HepG2 (cell line): ENCODE measurements around the gene KIRREL2. TPM values are rescaled to one million over a fixed set of nuclear protein-coding genes. Genes with fewer than 3 reads are reported as not detected.

Experiments used
- ATF7-NPFF ChIP-seq: sonication (generic); formaldehyde crosslinking; IDR thresholded peaks from 2 replicates; pipeline ENCODE4 v1.8.1; 2023; ENCODE audit warnings: mild to moderate bottlenecking, low read depth, missing genetic modification reagents, moderate library complexity
- CBX1 ChIP-seq: IDR thresholded peaks from one replicate; pipeline ENCODE4 v1.6.1; 2016; ENCODE audit warnings: antibody characterized with exemption, low read depth
- CCAR2 ChIP-seq: fragments of 200-400 bp; formaldehyde crosslinking; optimal IDR thresholded peaks from 2 replicates; pipeline ENCODE3; 2018; ENCODE audit warnings: low read depth, mild to moderate bottlenecking, low read length, moderate library complexity
- GTF3A ChIP-seq: sonication (generic); formaldehyde crosslinking; conservative IDR thresholded peaks from 2 replicates; pipeline ENCODE4 v1.4.0; 2020; ENCODE audit warnings: mild to moderate bottlenecking, missing genetic modification reagents
- HMG20B ChIP-seq: conservative IDR thresholded peaks from 2 replicates; pipeline ENCODE4 v1.6.1; 2016; ENCODE audit warnings: missing genetic modification reagents, missing compliant biosample characterization
- HOXA9 ChIP-seq: sonication (generic); formaldehyde crosslinking; IDR thresholded peaks from 2 replicates; pipeline ENCODE4 v1.8.1; 2022; ENCODE audit warnings: missing genetic modification reagents, mild to moderate bottlenecking, moderate library complexity, borderline replicate concordance
- KDM6A ChIP-seq: IDR thresholded peaks from 2 replicates; pipeline ENCODE4 v1.6.1; 2016; ENCODE audit warnings: low read depth
- KMT2B ChIP-seq: IDR thresholded peaks from 2 replicates; pipeline ENCODE4 v1.6.1; 2016; ENCODE audit warnings: missing genetic modification reagents, missing compliant biosample characterization
- MAX ChIP-seq: IDR thresholded peaks from 2 replicates; pipeline ENCODE4 v1.6.1; 2012; ENCODE audit warnings: inconsistent platforms
- NFYB ChIP-seq: sonication (generic); formaldehyde crosslinking; IDR thresholded peaks from 2 replicates; pipeline ENCODE4 v1.4.0; 2020; ENCODE audit warnings: missing genetic modification reagents
- POGZ ChIP-seq: sonication (generic); formaldehyde crosslinking; IDR thresholded peaks from 2 replicates; pipeline ENCODE4 v1.4.0; 2020; ENCODE audit warnings: mild to moderate bottlenecking, missing genetic modification reagents
- POLR2G ChIP-seq: fragments of 200-400 bp; formaldehyde crosslinking; IDR thresholded peaks from 2 replicates; pipeline ENCODE4 v1.6.1; 2018; ENCODE audit warnings: mild to moderate bottlenecking, low read depth, low read length, moderate library complexity
- PTBP1 ChIP-seq: fragments of 200-400 bp; formaldehyde crosslinking; IDR thresholded peaks from 2 replicates; pipeline ENCODE4 v1.6.1; 2018; ENCODE audit warnings: low read length, low read depth; ENCODE audit not compliant: poor library complexity, severe bottlenecking
- RFX5 ChIP-seq: IDR thresholded peaks from 2 replicates; pipeline ENCODE4 v1.6.1; 2011; ENCODE audit warnings: low read depth, low read length, improper control_type of control experiment
- SMAD9 ChIP-seq: sonication (generic); formaldehyde crosslinking; IDR thresholded peaks from 2 replicates; pipeline ENCODE4 v1.5.1; 2020; ENCODE audit warnings: mild to moderate bottlenecking, missing genetic modification reagents
- TBL1XR1 ChIP-seq: fragments of 150-350 bp; IDR thresholded peaks from 2 replicates; pipeline ENCODE4 v1.6.1; 2014; ENCODE audit warnings: borderline replicate concordance, low read length; ENCODE audit not compliant: partially characterized antibody
- TBP ChIP-seq: sonication (generic); formaldehyde crosslinking; IDR thresholded peaks from 2 replicates; pipeline ENCODE4 v1.5.0; 2020; ENCODE audit warnings: missing genetic modification reagents
- ZBTB42 ChIP-seq: sonication (generic); formaldehyde crosslinking; IDR thresholded peaks from 2 replicates; pipeline ENCODE4 v1.5.0; 2020; ENCODE audit warnings: mild to moderate bottlenecking, missing genetic modification reagents
- ZKSCAN1 ChIP-seq: fragments of 150-350 bp; IDR thresholded peaks from 2 replicates; pipeline ENCODE4 v1.6.1; 2014; ENCODE audit warnings: low read length
- ZMYM4 ChIP-seq: sonication (generic); formaldehyde crosslinking; IDR thresholded peaks from 2 replicates; pipeline ENCODE4 v1.8.1; 2023; ENCODE audit warnings: mild to moderate bottlenecking, missing genetic modification reagents
- ZNF224 ChIP-seq: sonication (generic); formaldehyde crosslinking; IDR thresholded peaks from 2 replicates; pipeline ENCODE4 v1.5.0; 2020; ENCODE audit warnings: mild to moderate bottlenecking, missing genetic modification reagents
- ZNF263 ChIP-seq: sonication (generic); formaldehyde crosslinking; IDR thresholded peaks from 2 replicates; pipeline ENCODE4 v1.4.0; 2020; ENCODE audit warnings: missing genetic modification reagents
- ZNF44 ChIP-seq: sonication (generic); formaldehyde crosslinking; IDR thresholded peaks from 2 replicates; pipeline ENCODE4 v1.5.1; 2020; ENCODE audit warnings: mild to moderate bottlenecking, missing genetic modification reagents
- ZNF720 ChIP-seq: sonication (generic); formaldehyde crosslinking; IDR thresholded peaks from 2 replicates; pipeline ENCODE4 v1.4.0; 2020; ENCODE audit warnings: missing genetic modification reagents
- ZNF749 ChIP-seq: sonication (generic); formaldehyde crosslinking; IDR thresholded peaks from 2 replicates; pipeline ENCODE4 v1.8.0; 2022; ENCODE audit warnings: mild to moderate bottlenecking, missing genetic modification reagents, moderate library complexity, borderline replicate concordance
- ZNF878 ChIP-seq: sonication (generic); formaldehyde crosslinking; IDR thresholded peaks from 2 replicates; pipeline ENCODE4 v1.8.1; 2023; ENCODE audit warnings: mild to moderate bottlenecking, missing genetic modification reagents, moderate library complexity
- polyA plus RNA-seq, 8 experiments: library from polyadenylated mRNA; depleted of rRNA in 3 of 8; stranded (reverse) in 7 of 8; unstranded in 1 of 8; fragments of >200 nt; fragmentation: Illumina TruSeq in 4 of 8; extraction: Trizol in 4 of 8; gene quantifications; 2 replicates each; pipeline versions ENCODE4 v1.2.1 to v1.2.3, GENCODE V29; 2011 to 2016; ENCODE audit warnings: low read depth in 4 of 8, missing spikeins in 1 of 8, mixed read lengths in 1 of 8; ENCODE audit not compliant: insufficient read depth in 1 of 8
- total RNA-seq, 5 experiments: library from RNA; depleted of rRNA; stranded (reverse); fragments of >200 nt; fragmentation: Illumina TruSeq; extraction: Trizol; gene quantifications; 2 replicates each; pipeline ENCODE4 v1.2.3, GENCODE V29; 2016; ENCODE audit warnings: low read depth in 1 of 5
- TF ChIP-seq, protein P1 (sequence below), 2 experiments: sonication (generic) in 1 of 2; formaldehyde crosslinking in 1 of 2; IDR thresholded peaks; 2 replicates each; pipeline versions ENCODE4 v1.6.1 to v1.9.0; 2014 to 2022; ENCODE audit warnings: antibody characterized with exemption in 1 of 2, borderline replicate concordance in 1 of 2, inconsistent platforms in 1 of 2, low read depth in 1 of 2, missing genetic modification reagents in 1 of 2

Gene KIRREL2
- total and polyA plus RNA-seq, 2 of the 13 experiments (the other 11 are each of a cell fraction or from before 2014, with no cell fraction given), result 0.18 to 2.4 TPM

DNA sequence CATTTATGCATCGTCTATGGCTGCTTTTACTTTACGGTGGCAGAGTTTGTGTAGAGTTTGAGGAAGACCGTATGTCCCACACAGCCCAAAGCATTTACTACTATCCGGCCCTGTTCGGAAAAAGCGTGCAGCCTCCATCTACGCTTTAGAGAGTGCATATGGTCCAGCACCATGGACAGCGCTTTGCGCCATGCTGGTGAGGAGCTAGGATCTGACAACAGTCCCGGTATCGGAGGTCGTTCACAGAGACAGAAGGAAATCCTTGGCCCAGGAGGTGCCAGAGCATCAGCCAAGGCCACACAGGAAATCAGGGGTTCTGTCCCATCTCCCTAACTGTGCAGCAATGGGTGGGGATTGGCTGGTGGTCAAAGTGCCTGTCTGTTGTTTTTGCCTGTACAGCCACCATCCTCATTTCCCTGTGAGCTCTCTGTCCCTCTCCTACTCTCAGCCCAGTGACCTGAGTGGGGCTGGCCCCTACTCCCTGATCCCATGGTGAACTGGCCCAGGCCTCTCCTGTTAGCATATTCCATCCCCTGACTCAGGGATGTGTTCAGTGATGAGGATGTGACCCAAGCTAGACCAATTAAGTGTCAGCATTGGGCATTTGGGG is 27.9 kb upstream of the KIRREL2 start (continued):
- TF ChIP-seq, protein P1, sequence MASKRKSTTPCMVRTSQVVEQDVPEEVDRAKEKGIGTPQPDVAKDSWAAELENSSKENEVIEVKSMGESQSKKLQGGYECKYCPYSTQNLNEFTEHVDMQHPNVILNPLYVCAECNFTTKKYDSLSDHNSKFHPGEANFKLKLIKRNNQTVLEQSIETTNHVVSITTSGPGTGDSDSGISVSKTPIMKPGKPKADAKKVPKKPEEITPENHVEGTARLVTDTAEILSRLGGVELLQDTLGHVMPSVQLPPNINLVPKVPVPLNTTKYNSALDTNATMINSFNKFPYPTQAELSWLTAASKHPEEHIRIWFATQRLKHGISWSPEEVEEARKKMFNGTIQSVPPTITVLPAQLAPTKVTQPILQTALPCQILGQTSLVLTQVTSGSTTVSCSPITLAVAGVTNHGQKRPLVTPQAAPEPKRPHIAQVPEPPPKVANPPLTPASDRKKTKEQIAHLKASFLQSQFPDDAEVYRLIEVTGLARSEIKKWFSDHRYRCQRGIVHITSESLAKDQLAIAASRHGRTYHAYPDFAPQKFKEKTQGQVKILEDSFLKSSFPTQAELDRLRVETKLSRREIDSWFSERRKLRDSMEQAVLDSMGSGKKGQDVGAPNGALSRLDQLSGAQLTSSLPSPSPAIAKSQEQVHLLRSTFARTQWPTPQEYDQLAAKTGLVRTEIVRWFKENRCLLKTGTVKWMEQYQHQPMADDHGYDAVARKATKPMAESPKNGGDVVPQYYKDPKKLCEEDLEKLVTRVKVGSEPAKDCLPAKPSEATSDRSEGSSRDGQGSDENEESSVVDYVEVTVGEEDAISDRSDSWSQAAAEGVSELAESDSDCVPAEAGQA (IDR thresholded peaks at IDR 0.05; ENCODE audit: low read depth), result no peak
- TF ChIP-seq, protein P1 (CRISPR knock-in tag; IDR thresholded peaks at IDR 0.05; ENCODE audit: borderline replicate concordance), result 0 out of 2 replicates have a peak, but pooled peaks have one; percentile 55
- TF ChIP-seq KMT2B (CRISPR knock-in tag), result peak; percentile 89
- no peak for TF ChIP-seq PTBP1
- peak; percentile 65 for TF ChIP-seq ZMYM4 (CRISPR knock-in tag)
- TF ChIP-seq HMG20B, result peak; percentile 89
- peak; percentile 77; the same call in 1 of the 2 replicates for TF ChIP-seq ZNF224 (CRISPR knock-in tag)
- no peak for TF ChIP-seq CCAR2
- peak; percentile 97 for TF ChIP-seq ZNF720 (CRISPR knock-in tag)
- no peak for TF ChIP-seq CBX1
- TF ChIP-seq HOXA9 (CRISPR knock-in tag), result peak; percentile 95
- no peak for TF ChIP-seq ZBTB42 (CRISPR knock-in tag)
- 0 out of 2 replicates have a peak, but pooled peaks have one; percentile 87 for TF ChIP-seq SMAD9 (CRISPR knock-in tag)
- TF ChIP-seq GTF3A (CRISPR knock-in tag), result no peak
- TF ChIP-seq TBP (CRISPR knock-in tag), result no peak
- TF ChIP-seq ATF7-NPFF (CRISPR knock-in tag), result peak; percentile 61; the same call in 1 of the 2 replicates
- TF ChIP-seq ZNF749 (CRISPR knock-in tag), result peak; percentile 84
- no peak for TF ChIP-seq RFX5
- no peak for TF ChIP-seq TBL1XR1
- TF ChIP-seq ZKSCAN1, result no peak
- no peak for TF ChIP-seq POGZ (CRISPR knock-in tag)
- no peak for TF ChIP-seq POLR2G
- TF ChIP-seq MAX, result peak; percentile 75
- TF ChIP-seq NFYB, result peak; percentile 31; the same call in 1 of the 2 replicates
- TF ChIP-seq ZNF263, result peak; percentile 78
- TF ChIP-seq ZNF878 (CRISPR knock-in tag), result peak; percentile 64; the same call in 1 of the 2 replicates
- TF ChIP-seq ZNF44 (CRISPR knock-in tag), result peak; percentile 85; the same call in 1 of the 2 replicates
- TF ChIP-seq KDM6A (CRISPR knock-in tag), result no peak
